Neural crest cell (in vitro differentiated cells): ENCODE data around the gene AKT1. TPM values are rescaled to one million over a fixed set of nuclear protein-coding genes. Genes with fewer than 3 reads are reported as not detected.
"Not testable (repeated sequence)": the region's sequence is repeated elsewhere in the genome, so short reads cannot be mapped to it uniquely, and the experiment has no call there.

Experiments
- DNase-seq: peaks from one replicate; pipeline ENCODE4 v3.0.0; 2021; ENCODE audit warnings: low read depth, mixed read lengths, low spot score
- H3K27ac Mint-ChIP-seq: one replicate; pipeline ENCODE4 v1.8.0; 2021; ENCODE audit warnings: mild to moderate bottlenecking, mixed read lengths; ENCODE audit not compliant: unreplicated experiment
- H3K27me3 Mint-ChIP-seq: 2 replicates; pipeline ENCODE4 v1.8.0; 2021; ENCODE audit warnings: low read depth, mild to moderate bottlenecking, mixed read lengths
- H3K36me3 Mint-ChIP-seq: 2 replicates; pipeline ENCODE4 v1.8.0; 2021; ENCODE audit warnings: low read depth, mild to moderate bottlenecking, mixed read lengths
- H3K4me1 Mint-ChIP-seq: 2 replicates; pipeline ENCODE4 v1.8.0; 2021; ENCODE audit warnings: mixed read lengths
- H3K4me3 Mint-ChIP-seq: one replicate; pipeline ENCODE4 v1.8.0; 2021; ENCODE audit warnings: mild to moderate bottlenecking, mixed read lengths
- H3K9me3 Mint-ChIP-seq: 2 replicates; pipeline ENCODE4 v1.8.0; 2021; ENCODE audit warnings: mixed read lengths
- total RNA-seq: library from RNA; stranded (reverse); gene quantifications from 2 replicates; pipeline ENCODE4 v1.2.1, GENCODE V29; 2021
- TF ChIP-seq, protein P1 (sequence below): fragments of 200-600 bp; sonication (generic); conservative IDR thresholded peaks from 2 replicates; pipeline ENCODE4 v1.5.0; 2021; ENCODE audit warnings: antibody characterized with exemption, mild to moderate bottlenecking

Gene AKT1
- total RNA-seq, 1 donor from 2014 or later, result 191 TPM

DNA sequence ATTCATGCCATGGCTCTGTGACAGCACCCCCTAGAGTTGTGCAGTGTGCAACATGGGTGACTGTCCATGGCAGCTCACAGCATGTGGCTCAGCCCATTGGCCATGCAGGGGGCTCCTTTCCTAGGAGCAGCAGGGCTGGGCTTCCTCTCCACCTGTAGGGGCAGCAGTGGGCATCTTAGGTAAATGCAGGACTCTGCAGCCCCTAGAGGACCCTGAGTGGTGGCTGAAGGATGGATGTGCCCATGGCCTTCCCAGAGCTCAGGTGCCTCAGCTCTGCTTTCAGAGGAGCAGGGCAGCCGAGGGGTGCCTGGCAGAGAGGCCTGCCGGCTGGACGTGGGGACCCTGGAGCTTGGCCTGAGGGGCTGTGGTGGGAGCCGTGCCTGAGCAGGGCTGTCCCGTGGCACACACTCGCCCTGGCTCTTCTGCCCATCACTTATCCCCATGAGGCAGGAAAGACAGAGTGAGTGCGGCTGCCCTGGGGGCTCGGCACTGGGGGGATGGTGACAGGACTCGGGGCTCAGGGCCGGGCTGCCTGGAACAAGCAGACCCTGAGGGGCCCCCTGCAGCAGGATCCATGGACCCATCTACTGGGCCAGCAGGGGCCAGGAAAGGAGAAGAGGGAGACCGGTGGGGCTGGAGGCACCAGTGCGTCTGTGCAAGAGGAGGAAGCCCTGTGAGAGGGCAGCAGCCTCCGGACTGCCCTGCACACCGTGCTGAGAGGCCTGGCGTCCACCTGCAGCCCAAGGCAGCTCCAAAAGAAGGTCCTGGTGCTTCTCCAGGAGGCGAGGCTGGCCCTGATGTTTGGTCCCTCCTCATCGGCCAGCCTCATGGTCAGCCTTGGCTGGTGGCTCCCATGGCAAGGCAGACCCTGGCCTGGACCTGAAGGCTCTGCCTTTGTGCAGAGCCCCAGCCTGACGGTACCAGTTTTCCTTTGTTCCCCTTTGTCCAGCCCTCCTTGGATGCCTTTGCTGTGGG is 63.9 kb downstream of the AKT1 start:
- H3K36me3 Mint-ChIP-seq, result no peaks in the 10 kb centered on the region
- TF ChIP-seq, protein P1, sequence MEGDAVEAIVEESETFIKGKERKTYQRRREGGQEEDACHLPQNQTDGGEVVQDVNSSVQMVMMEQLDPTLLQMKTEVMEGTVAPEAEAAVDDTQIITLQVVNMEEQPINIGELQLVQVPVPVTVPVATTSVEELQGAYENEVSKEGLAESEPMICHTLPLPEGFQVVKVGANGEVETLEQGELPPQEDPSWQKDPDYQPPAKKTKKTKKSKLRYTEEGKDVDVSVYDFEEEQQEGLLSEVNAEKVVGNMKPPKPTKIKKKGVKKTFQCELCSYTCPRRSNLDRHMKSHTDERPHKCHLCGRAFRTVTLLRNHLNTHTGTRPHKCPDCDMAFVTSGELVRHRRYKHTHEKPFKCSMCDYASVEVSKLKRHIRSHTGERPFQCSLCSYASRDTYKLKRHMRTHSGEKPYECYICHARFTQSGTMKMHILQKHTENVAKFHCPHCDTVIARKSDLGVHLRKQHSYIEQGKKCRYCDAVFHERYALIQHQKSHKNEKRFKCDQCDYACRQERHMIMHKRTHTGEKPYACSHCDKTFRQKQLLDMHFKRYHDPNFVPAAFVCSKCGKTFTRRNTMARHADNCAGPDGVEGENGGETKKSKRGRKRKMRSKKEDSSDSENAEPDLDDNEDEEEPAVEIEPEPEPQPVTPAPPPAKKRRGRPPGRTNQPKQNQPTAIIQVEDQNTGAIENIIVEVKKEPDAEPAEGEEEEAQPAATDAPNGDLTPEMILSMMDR, result peak; percentile 50

DNA sequence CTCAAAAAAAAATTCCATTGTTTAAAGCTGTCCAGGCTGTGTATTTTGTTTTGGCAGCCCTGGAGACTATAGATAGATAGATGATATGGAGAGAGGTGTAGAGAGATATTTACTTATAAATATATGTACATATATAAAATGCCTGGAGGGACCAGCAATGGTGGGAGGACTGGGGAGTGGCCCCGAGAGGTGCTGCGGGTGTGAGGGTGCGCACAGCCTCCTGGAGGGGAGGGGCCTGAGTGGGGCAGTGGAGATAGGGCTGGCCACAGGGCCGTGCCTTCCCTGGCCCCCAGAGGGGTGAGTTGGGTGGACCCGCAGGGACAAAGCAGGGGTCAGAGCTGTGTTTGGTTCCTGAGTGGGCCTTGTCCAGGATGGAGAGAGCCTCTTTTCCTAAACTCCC is 65.1 kb downstream of the AKT1 start:
- TF ChIP-seq, protein P1, result no peak
- no peak overlapping the region for H3K27ac Mint-ChIP-seq
- no peak for DNase-seq
- no peaks in the 10 kb centered on the region for H3K36me3 Mint-ChIP-seq
- H3K4me3 Mint-ChIP-seq, result no peak overlapping the region
- peaks cover under 1% of the 10 kb centered on the region for H3K4me1 Mint-ChIP-seq
- peaks cover 3% of the 10 kb centered on the region for H3K27me3 Mint-ChIP-seq
- no peaks in the 10 kb centered on the region for H3K9me3 Mint-ChIP-seq

More for the DNA sequence above, 63.9 kb downstream of the AKT1 start:
- Mint-ChIP-seq H3K4me1 (no peaks in the 10 kb centered on the region), H3K9me3 (no peaks in the 10 kb centered on the region), H3K27ac (no peak overlapping the region), H3K27me3 (peaks cover 3% of the 10 kb centered on the region), H3K4me3 (no peak overlapping the region)
- no peak for DNase-seq

DNA sequence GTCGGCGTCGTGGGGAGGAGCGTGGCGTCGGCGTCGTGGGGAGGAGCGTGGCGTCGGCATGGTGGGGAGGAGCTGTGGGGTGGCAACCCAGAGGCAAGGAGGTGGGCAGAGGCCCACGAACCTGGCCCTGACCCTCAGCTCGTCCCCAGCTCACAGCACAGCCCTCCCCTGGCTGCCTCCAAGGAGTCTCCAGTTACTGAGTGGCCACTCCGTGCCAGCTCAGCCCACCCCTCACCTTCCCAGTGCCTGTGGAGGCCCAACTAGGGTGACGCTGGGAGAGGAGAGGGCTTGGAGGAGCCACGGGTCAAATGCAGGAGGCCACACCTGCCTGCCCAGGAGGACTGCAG is 65.7 kb downstream of the AKT1 start:
- Mint-ChIP-seq H3K4me1 (peaks cover 5% of the 10 kb centered on the region), H3K27me3 (peaks cover 6% of the 10 kb centered on the region), H3K9me3 (no peaks in the 10 kb centered on the region), H3K4me3 (no peak overlapping the region), H3K36me3 (no peaks in the 10 kb centered on the region), H3K27ac (no peak overlapping the region)
- TF ChIP-seq, protein P1, result no peak
- DNase-seq, result no peak

DNA sequence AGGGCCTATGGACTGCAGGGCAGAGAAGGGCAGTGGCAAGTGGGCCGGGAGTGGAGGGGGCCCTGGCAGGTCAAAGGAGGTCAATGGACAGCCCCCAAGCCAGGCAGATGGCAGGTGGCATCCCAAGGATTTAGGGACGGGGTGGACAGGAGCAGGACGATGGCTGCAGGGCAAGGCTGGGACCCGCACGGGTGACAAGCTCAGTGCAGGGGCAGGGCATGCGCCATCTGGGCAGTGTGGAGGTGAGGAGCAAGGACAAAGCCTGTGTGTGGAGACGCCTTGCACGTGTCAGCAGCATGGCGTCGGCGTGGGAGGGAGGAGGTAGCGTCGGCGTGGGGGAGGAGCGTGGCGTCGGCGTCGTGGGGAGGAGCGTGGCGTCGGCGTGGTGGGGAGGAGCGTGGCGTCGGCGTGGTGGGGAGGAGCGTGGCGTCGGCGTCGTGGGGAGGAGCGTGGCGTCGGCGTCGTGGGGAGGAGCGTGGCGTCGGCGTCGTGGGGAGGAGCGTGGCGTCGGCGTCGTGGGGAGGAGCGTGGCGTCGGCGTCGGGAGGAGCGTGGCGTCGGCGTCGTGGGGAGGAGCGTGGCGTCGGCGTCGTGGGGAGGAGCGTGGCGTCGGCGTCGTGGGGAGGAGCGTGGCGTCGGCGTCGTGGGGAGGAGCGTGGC is 66.2 kb downstream of the AKT1 start:
- not testable (repeated sequence) for H3K36me3 Mint-ChIP-seq, H3K9me3 Mint-ChIP-seq, H3K27me3 Mint-ChIP-seq, H3K27ac Mint-ChIP-seq, H3K4me1 Mint-ChIP-seq, DNase-seq
- H3K4me3 Mint-ChIP-seq, result peak overlapping the region; percentile 31

DNA sequence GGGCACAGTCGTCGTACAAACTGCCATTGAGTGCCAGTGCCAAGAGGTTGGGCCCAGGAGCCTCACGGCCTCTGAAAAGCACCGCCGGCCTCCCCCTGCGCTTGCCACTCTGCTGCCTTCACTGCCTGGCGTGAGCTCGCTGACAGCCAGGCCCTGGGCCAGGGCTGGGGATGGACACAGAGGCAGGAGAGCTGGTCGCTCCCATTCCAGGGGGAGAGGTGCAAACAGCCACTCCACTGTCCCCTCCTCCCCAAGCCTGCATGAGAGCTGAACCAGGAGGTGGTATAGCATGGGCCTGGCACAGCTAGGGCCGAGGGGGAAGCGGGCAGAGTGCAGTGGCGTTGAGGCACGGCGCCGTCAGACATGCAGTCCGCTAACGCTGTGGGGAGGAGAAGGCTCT is 66.9 kb downstream of the AKT1 start:
- Mint-ChIP-seq H3K36me3 (no peaks in the 10 kb centered on the region), H3K27ac (no peak overlapping the region), H3K4me3 (peak overlapping the region; percentile 31), H3K4me1 (peaks cover 5% of the 10 kb centered on the region), H3K27me3 (peaks cover 6% of the 10 kb centered on the region), H3K9me3 (no peaks in the 10 kb centered on the region)
- DNase-seq, result no peak
- TF ChIP-seq, protein P1, result no peak
